IMR-90 (cell line): ENCODE data around the gene KRTAP9-1. TPM values are rescaled to one million over a fixed set of nuclear protein-coding genes. Genes with fewer than 3 reads are reported as not detected.

Experiments used
- ATAC-seq: fragments of 200-7000 bp; cut with Tn5 transposase; 2 replicates; pipeline ENCODE4 v1.9.1; 2020; ENCODE audit warnings: low read depth, mild to moderate bottlenecking, moderate library complexity
- BruUV-seq: library from RNA; stranded (reverse); fragments of 400-500 nt; replicated peaks from 2 replicates; lab custom pipeline; 2021; lab: Mats Ljungman, UMichigan
- CTCF ChIA-PET: fragments of 300-600 bp; formaldehyde crosslinking; extraction: SDS; loops from one replicate; lab custom pipeline; 2021; ENCODE audit warnings: antibody characterized with exemption; lab: Yijun Ruan, JAX
- POLR2A ChIA-PET: fragments of 300-600 bp; sonication (Branson Sonifier 250); formaldehyde crosslinking; loops from one replicate; lab custom pipeline; 2022; ENCODE audit warnings: antibody characterized with exemption; ENCODE audit not compliant: unreplicated experiment; lab: Charles Lee
- DNase-seq: peaks from one replicate; pipeline ENCODE4 v3.0.0; 2013
- H2AFZ ChIP-seq: replicated peaks from 2 replicates; pipeline ENCODE3; 2013; ENCODE audit warnings: low read length, mild to moderate bottlenecking; ENCODE audit not compliant: poor library complexity
- H2AK5ac ChIP-seq: 2 replicates; pipeline ENCODE4 v1.6.1; 2013; ENCODE audit warnings: low read depth, low read length, inconsistent platforms
- H2AK9ac ChIP-seq: replicated peaks from 2 replicates; pipeline ENCODE3; 2013; ENCODE audit warnings: mild to moderate bottlenecking, low read depth, low read length, moderate library complexity; ENCODE audit not compliant: poor library complexity
- H2BK120ac ChIP-seq: 2 replicates; pipeline ENCODE4 v1.6.1; 2013; ENCODE audit warnings: low read depth, low read length, inconsistent platforms
- H2BK15ac ChIP-seq: 3 replicates; pipeline ENCODE4 v1.6.1; 2013; ENCODE audit warnings: low read depth, low read length, inconsistent platforms
- H2BK20ac ChIP-seq: 2 replicates; pipeline ENCODE4 v1.6.1; 2013; ENCODE audit warnings: low read depth, mild to moderate bottlenecking, inconsistent platforms, low read length, moderate library complexity
- H2BK5ac ChIP-seq: 2 replicates; pipeline ENCODE4 v1.6.1; 2013; ENCODE audit warnings: mild to moderate bottlenecking, low read depth, low read length, inconsistent platforms; ENCODE audit not compliant: poor library complexity, severe bottlenecking
- H3K14ac ChIP-seq: replicated peaks from 2 replicates; pipeline ENCODE4 v1.6.1; 2013; ENCODE audit warnings: low read depth, low read length, inconsistent platforms
- H3K18ac ChIP-seq: 2 replicates; pipeline ENCODE4 v1.6.1; 2013; ENCODE audit warnings: low read depth, low read length, control low read depth
- H3K23ac ChIP-seq: 2 replicates; pipeline ENCODE4 v1.6.1; 2013; ENCODE audit warnings: low read depth, low read length, inconsistent platforms
- H3K27ac ChIP-seq: 2 replicates; pipeline ENCODE4 v1.5.1; 2013; ENCODE audit warnings: mild to moderate bottlenecking, control low read depth, low read length; ENCODE audit not compliant: insufficient read depth
- H3K27me3 ChIP-seq: 2 replicates; pipeline ENCODE4 v1.6.1; 2013; ENCODE audit warnings: low read length; ENCODE audit not compliant: control insufficient read depth, insufficient read depth
- H3K36me3 ChIP-seq: 2 replicates; pipeline ENCODE4 v1.6.1; 2013; ENCODE audit warnings: low read length, mixed read lengths; ENCODE audit not compliant: control insufficient read depth, insufficient read depth
- H3K4ac ChIP-seq: 2 replicates; pipeline ENCODE4 v1.6.1; 2013; ENCODE audit warnings: low read depth, low read length, inconsistent platforms
- H3K4me1 ChIP-seq: 2 replicates; pipeline ENCODE4 v1.6.1; 2013; ENCODE audit warnings: low read length, mixed read lengths; ENCODE audit not compliant: control insufficient read depth, insufficient read depth
- H3K4me2 ChIP-seq: 2 replicates; pipeline ENCODE4 v1.6.1; 2013; ENCODE audit warnings: low read depth, mild to moderate bottlenecking, control low read depth, low read length, moderate library complexity
- H3K4me3 ChIP-seq: 2 replicates; pipeline ENCODE4 v1.5.1; 2013; ENCODE audit warnings: low read depth, mild to moderate bottlenecking, control low read depth, low read length, moderate library complexity; ENCODE audit not compliant: insufficient read depth
- H3K56ac ChIP-seq: 2 replicates; pipeline ENCODE4 v1.6.1; 2013; ENCODE audit warnings: low read length, inconsistent platforms; ENCODE audit not compliant: insufficient read depth; ENCODE audit errors: extremely low read depth
- H3K79me1 ChIP-seq, 2 experiments: 2 replicates each; pipeline ENCODE4 v1.6.1; 2013; ENCODE audit warnings: low read length in 2 of 2, inconsistent platforms in 1 of 2, low read depth in 1 of 2
- H3K9ac ChIP-seq: 2 replicates; pipeline ENCODE4 v1.6.1; 2013; ENCODE audit warnings: low read depth, low read length, control low read depth
- H3K9me1 ChIP-seq: 2 replicates; pipeline ENCODE4 v1.6.1; 2013; ENCODE audit warnings: low read length, inconsistent platforms; ENCODE audit not compliant: insufficient read depth
- H3K9me3 ChIP-seq: 2 replicates; pipeline ENCODE4 v1.6.1; 2013; ENCODE audit warnings: low read length; ENCODE audit not compliant: control insufficient read depth, insufficient read depth
- H4K20me1 ChIP-seq: 2 replicates; pipeline ENCODE4 v1.6.1; 2013; ENCODE audit warnings: low read length, inconsistent platforms; ENCODE audit not compliant: insufficient read depth
- H4K5ac ChIP-seq: 2 replicates; pipeline ENCODE4 v1.6.1; 2013; ENCODE audit warnings: mild to moderate bottlenecking, low read depth, low read length, control low read depth
- H4K8ac ChIP-seq, 2 experiments: 2 replicates each; pipeline ENCODE4 v1.6.1; 2013; ENCODE audit warnings: low read depth in 2 of 2, low read length in 2 of 2, control low read depth in 1 of 2, inconsistent platforms in 1 of 2
- H4K91ac ChIP-seq: 2 replicates; pipeline ENCODE4 v1.6.1; 2013; ENCODE audit warnings: low read depth, low read length, inconsistent platforms; ENCODE audit not compliant: insufficient read depth
- BHLHE40 ChIP-seq: fragments of 150-350 bp; IDR thresholded peaks from 2 replicates; pipeline ENCODE4 v1.6.1; 2016; ENCODE audit warnings: mild to moderate bottlenecking, low read depth, low read length
- CEBPB ChIP-seq: IDR thresholded peaks from 2 replicates; pipeline ENCODE4 v1.6.1; 2012; ENCODE audit warnings: low read depth, low read length, improper control_type of control experiment
- CHD1 ChIP-seq: IDR thresholded peaks from 2 replicates; pipeline ENCODE4 v1.6.1; 2012; ENCODE audit warnings: low read depth, low read length, improper control_type of control experiment
- CTCF ChIP-seq: conservative IDR thresholded peaks from 2 replicates; pipeline ENCODE4 v1.5.1; 2012; ENCODE audit warnings: mild to moderate bottlenecking, low read depth, low read length, improper control_type of control experiment
- ELK1 ChIP-seq: fragments of 150-350 bp; IDR thresholded peaks from 2 replicates; pipeline ENCODE4 v1.6.1; 2016; ENCODE audit warnings: low read depth, mild to moderate bottlenecking, low read length, moderate library complexity, borderline replicate concordance
- FOS ChIP-seq: fragments of 150-350 bp; IDR thresholded peaks from 2 replicates; pipeline ENCODE4 v1.6.1; 2016; ENCODE audit warnings: low read depth, low read length
- MAFK ChIP-seq: IDR thresholded peaks from 2 replicates; pipeline ENCODE4 v1.6.1; 2012; ENCODE audit warnings: low read depth, low read length, improper control_type of control experiment
- MAZ ChIP-seq: IDR thresholded peaks from 2 replicates; pipeline ENCODE4 v1.6.1; 2012; ENCODE audit warnings: low read depth, mild to moderate bottlenecking, low read length, improper control_type of control experiment, moderate library complexity, borderline replicate concordance
- MXI1 ChIP-seq: IDR thresholded peaks from 2 replicates; pipeline ENCODE4 v1.6.1; 2012; ENCODE audit warnings: low read depth, mild to moderate bottlenecking, low read length, moderate library complexity, borderline replicate concordance
- NFE2L2 ChIP-seq: fragments of 150-350 bp; IDR thresholded peaks from 2 replicates; pipeline ENCODE4 v1.6.1; 2016; ENCODE audit warnings: low read depth, mild to moderate bottlenecking, low read length
- POLR2A ChIP-seq: IDR thresholded peaks from 2 replicates; pipeline ENCODE4 v1.6.1; 2012; ENCODE audit warnings: mild to moderate bottlenecking, low read depth, low read length
- RAD21 ChIP-seq: IDR thresholded peaks from 2 replicates; pipeline ENCODE4 v1.6.1; 2012; ENCODE audit warnings: low read length, improper control_type of control experiment
- RCOR1 ChIP-seq: IDR thresholded peaks from 2 replicates; pipeline ENCODE4 v1.6.1; 2012; ENCODE audit warnings: mild to moderate bottlenecking, low read length, improper control_type of control experiment; ENCODE audit not compliant: insufficient replicate concordance
- RFX5 ChIP-seq: IDR thresholded peaks from 2 replicates; pipeline ENCODE4 v1.8.0; 2012; ENCODE audit warnings: low read depth, mild to moderate bottlenecking, low read length, moderate library complexity
- SMC3 ChIP-seq: fragments of 150-350 bp; IDR thresholded peaks from 2 replicates; pipeline ENCODE4 v1.6.1; 2016; ENCODE audit warnings: low read depth, mild to moderate bottlenecking, antibody characterized with exemption, low read length, moderate library complexity
- USF2 ChIP-seq: fragments of 150-350 bp; IDR thresholded peaks from 2 replicates; pipeline ENCODE4 v1.6.1; 2017; ENCODE audit warnings: mild to moderate bottlenecking, antibody characterized with exemption, low read length, low read depth
- WGBS, 2 experiments: methylation state at CpG; one replicate each; pipeline versions ENCODE4 v1.1.5 to v1.1.7; 2013; ENCODE audit warnings: missing lambda C conversion rate in 2 of 2; ENCODE audit not compliant: insufficient read length in 1 of 2; ENCODE audit errors: extremely low coverage in 2 of 2; 5-methylcytosine and 5-hydroxymethylcytosine counted together
- dilution Hi-C: fragments of 300-500 bp; cut with HindIII; formaldehyde crosslinking; loops from one replicate; pipeline ENCODE4 v1.14.3; 2018; ENCODE audit warnings: low sequenced_read_pairs; ENCODE audit not compliant: unreplicated experiment
- in situ Hi-C: fragments of 300-500 bp; cut with MboI; formaldehyde crosslinking; loops from 3 replicates; pipeline ENCODE4 v1.14.3; 2019; ENCODE audit warnings: low sequenced_read_pairs, inconsistent platforms, mixed read lengths
- intact Hi-C: fragments of 100-400 bp; cut with micrococcal nuclease; formaldehyde crosslinking; loops from 2 replicates; pipeline ENCODE4 v1.10.0; 2022
- polyA plus RNA-seq, 3 experiments: library from polyadenylated mRNA; depleted of rRNA; stranded (reverse); fragments of >200 nt; gene quantifications; 2 replicates each; pipeline ENCODE4 v1.2.3, GENCODE V29; 2012; ENCODE audit warnings: low replicate concordance in 1 of 3
- total RNA-seq: library from RNA; depleted of rRNA; stranded (reverse); fragments of >200 nt; gene quantifications from 2 replicates; pipeline ENCODE4 v1.2.3, GENCODE V29; 2012

KRTAP9-1 gene
- total and polyA plus RNA-seq, 2 of the 4 experiments (the other 2 are of a cell fraction), result not detected

- H3K27me3 ChIP-seq, result no peaks in the 10 kb centered on the region; the same call in 1 of the 2 replicates
- no peak overlapping the region for H2AFZ ChIP-seq
- CTCF ChIA-PET, result no interaction called here
- H3K4me3 ChIP-seq, result no peak overlapping the region
- H2BK120ac ChIP-seq, result no peak overlapping the region
- H3K14ac ChIP-seq, result no peak overlapping the region
- TF ChIP-seq RFX5, result no peak
- no peak for TF ChIP-seq NFE2L2
- TF ChIP-seq RCOR1, result no peak
- TF ChIP-seq BHLHE40, result no peak
- no peak for TF ChIP-seq CEBPB
- no peak for TF ChIP-seq MAFK
- no peak for TF ChIP-seq CHD1
- no peak for TF ChIP-seq POLR2A
- no peak for TF ChIP-seq USF2
- no peak for TF ChIP-seq MXI1
- TF ChIP-seq RAD21, result no peak
- no peak for TF ChIP-seq SMC3
- TF ChIP-seq CTCF, result no peak
- TF ChIP-seq MAZ, result no peak
- TF ChIP-seq FOS, result no peak
- TF ChIP-seq ELK1, result no peak
- no peak overlapping the region for H3K27ac ChIP-seq
- no peaks in the 10 kb centered on the region for H3K9me1 ChIP-seq
- H4K8ac ChIP-seq, result no peak overlapping the region; a peak in 1 of 4 replicates
- H3K9ac ChIP-seq, result no peak overlapping the region
- no TSS peak for BruUV-seq
- H2AK9ac ChIP-seq, result no peak overlapping the region
- no peak overlapping the region for H2BK20ac ChIP-seq
- peaks cover 3% of the 10 kb centered on the region; the same call in 1 of the 2 replicates for H3K9me3 ChIP-seq
- H3K23ac ChIP-seq, result no peak overlapping the region
- no peak overlapping the region for H4K91ac ChIP-seq
- no peak overlapping the region for H3K4me2 ChIP-seq
- H4K5ac ChIP-seq, result no peak overlapping the region
- 0 out of 3 replicates have a peak overlapping the region, but pooled peaks have one; percentile 39 for H2BK15ac ChIP-seq
- no peak overlapping the region for H3K56ac ChIP-seq
- POLR2A ChIA-PET, result no interaction called here
- no peak for DNase-seq
- no peak overlapping the region for H3K4ac ChIP-seq
- no peaks in the 10 kb centered on the region for H3K36me3 ChIP-seq
- no peak for ATAC-seq
- H2BK5ac ChIP-seq, result no peak overlapping the region
- no CpG with 5 or more reads among the region's 2 CpGs for WGBS, 2 experiments
- no peak overlapping the region for H3K18ac ChIP-seq
- in situ Hi-C loops (no loop called here), dilution Hi-C loops (no loop called here), intact Hi-C loops (no loop called here)
- H3K4me1 ChIP-seq, result no peaks in the 10 kb centered on the region
- no peak overlapping the region for H2AK5ac ChIP-seq
- no peaks in the 10 kb centered on the region for H3K79me1 ChIP-seq
- no peaks in the 10 kb centered on the region for H4K20me1 ChIP-seq
Measured at GRCh38 chr17:41147531-41148204, 42.0 kb upstream of the KRTAP9-1 start.
